B cell (primary cell): Measurements from ENCODE around the gene CSMD2. TPM values are rescaled to one million over a fixed set of nuclear protein-coding genes. Genes with fewer than 3 reads are reported as not detected.

Experiments
- ATAC-seq: fragments of 200-7000 bp; cut with Tn5 transposase; one replicate; pipeline ENCODE4 v1.10.0; 2021; ENCODE audit warnings: low read depth, mild to moderate bottlenecking, moderate number of reproducible peaks, moderate library complexity
- CTCF ChIA-PET: fragments of 350-600 bp; sonication (Branson Sonifier 250); formaldehyde crosslinking; loops from one replicate; lab custom pipeline; 2021; ENCODE audit warnings: antibody characterized with exemption, inconsistent platforms; lab: Charles Lee
- POLR2A ChIA-PET: fragments of 350-600 bp; sonication (Branson Sonifier 250); formaldehyde crosslinking; loops from one replicate; lab custom pipeline; 2021; ENCODE audit warnings: antibody characterized with exemption; lab: Charles Lee
- DNase-seq: peaks from one replicate; pipeline ENCODE4 v3.0.0; 2013
- H2AFZ ChIP-seq: 2 replicates; pipeline ENCODE4 v1.6.1; 2012; ENCODE audit warnings: mild to moderate bottlenecking, low read depth, low read length; ENCODE audit not compliant: insufficient read depth, poor library complexity, severe bottlenecking
- H3K27ac ChIP-seq, 2 donors: 1 replicate in 1 of 2; 2 replicates in 1 of 2; pipeline ENCODE4 v1.5.1; 2012 to 2013; ENCODE audit warnings: low read length in 2 of 2, mild to moderate bottlenecking in 2 of 2, moderate library complexity in 1 of 2
- H3K27me3 ChIP-seq, 4 experiments: fragments of 200-600 bp in 1 of 4; sonication (generic) in 1 of 4; replicated peaks in 1 of 4; 1 replicate in 2 of 4; 2 replicates in 2 of 4; pipeline versions ENCODE4 v1.6.1 to v1.7.0; 2013 to 2016; ENCODE audit warnings: low read length in 3 of 4, mild to moderate bottlenecking in 2 of 4, mixed read lengths in 1 of 4, moderate library complexity in 1 of 4; ENCODE audit not compliant: insufficient read depth in 4 of 4, control insufficient read depth in 3 of 4; ENCODE audit errors: control extremely low read depth in 1 of 4
- H3K36me3 ChIP-seq, 2 experiments: replicated peaks in 1 of 2; 1 replicate in 1 of 2; 2 replicates in 1 of 2; pipeline versions ENCODE4 v1.6.1 to v1.7.1; 2013; ENCODE audit warnings: low read length in 1 of 2; ENCODE audit not compliant: insufficient read depth in 2 of 2, control insufficient read depth in 1 of 2; ENCODE audit errors: control extremely low read depth in 1 of 2, extremely low read depth in 1 of 2
- H3K4me1 ChIP-seq, 2 donors: fragments of 200-600 bp in 1 of 2; sonication (generic) in 1 of 2; 1 replicate in 1 of 2; 2 replicates in 1 of 2; pipeline versions ENCODE4 v1.5.1 to v1.6.1; 2013 to 2017; ENCODE audit warnings: low read length in 2 of 2; ENCODE audit not compliant: control insufficient read depth in 2 of 2, insufficient read depth in 2 of 2
- H3K4me2 ChIP-seq: replicated peaks from 2 replicates; pipeline ENCODE3; 2012; ENCODE audit warnings: mild to moderate bottlenecking, low read depth, low read length; ENCODE audit not compliant: poor library complexity, severe bottlenecking
- H3K4me3 ChIP-seq, 5 experiments: fragments of 200-600 bp in 1 of 5; sonication (generic) in 1 of 5; 1 replicate in 3 of 5; 2 replicates in 2 of 5; pipeline versions ENCODE4 v1.5.1 to v1.7.0; 2011 to 2016; ENCODE audit warnings: low read length in 4 of 5, mild to moderate bottlenecking in 4 of 5, low read depth in 2 of 5, control low read depth in 1 of 5, moderate library complexity in 1 of 5; ENCODE audit not compliant: insufficient read depth in 1 of 5; ENCODE audit errors: control extremely low read depth in 1 of 5, extremely low read depth in 1 of 5
- H3K79me2 ChIP-seq: fragments of 200-600 bp; sonication (generic); one replicate; pipeline ENCODE4 v1.6.0; 2016; ENCODE audit warnings: low read length; ENCODE audit not compliant: control insufficient read depth, insufficient read depth
- H3K9ac ChIP-seq: fragments of 200-600 bp; sonication (generic); 2 replicates; pipeline ENCODE4 v1.6.1; 2017; ENCODE audit warnings: mild to moderate bottlenecking, low read length, moderate library complexity
- H3K9me3 ChIP-seq, 3 donors: one replicate each; pipeline versions ENCODE4 v1.6.1 to v1.7.1; 2013; ENCODE audit warnings: low read length in 2 of 3; ENCODE audit not compliant: control insufficient read depth in 2 of 3, insufficient read depth in 1 of 3; ENCODE audit errors: control extremely low read depth in 1 of 3
- H4K20me1 ChIP-seq: 2 replicates; pipeline ENCODE4 v1.6.0; 2012; ENCODE audit warnings: mild to moderate bottlenecking, low read length; ENCODE audit not compliant: insufficient read depth, control insufficient read depth, poor library complexity, severe bottlenecking
- H3K27ac Mint-ChIP-seq: one replicate; pipeline ENCODE4 v1.8.0; 2021; ENCODE audit warnings: mixed read lengths
- H3K27me3 Mint-ChIP-seq: one replicate; pipeline ENCODE4 v1.8.0; 2021; ENCODE audit warnings: mixed read lengths
- H3K4me1 Mint-ChIP-seq: one replicate; pipeline ENCODE4 v1.8.0; 2021; ENCODE audit warnings: mixed read lengths
- H3K4me3 Mint-ChIP-seq: one replicate; pipeline ENCODE4 v1.8.0; 2021; ENCODE audit warnings: mixed read lengths
- H3K9me3 Mint-ChIP-seq: one replicate; pipeline ENCODE4 v1.8.0; 2022; ENCODE audit warnings: mixed read lengths; ENCODE audit not compliant: insufficient read depth
- EZH2 ChIP-seq: IDR thresholded peaks from 2 replicates; pipeline ENCODE4 v1.6.1; 2012; ENCODE audit warnings: borderline replicate concordance, low read depth, mild to moderate bottlenecking, moderate library complexity, low read length; ENCODE audit not compliant: insufficient read depth, poor library complexity, severe bottlenecking
- WGBS: methylation state at CpG from one replicate; pipeline ENCODE4 v1.1.5; 2013; ENCODE audit warnings: missing lambda C conversion rate; ENCODE audit not compliant: insufficient coverage; 5-methylcytosine and 5-hydroxymethylcytosine counted together
- intact Hi-C: fragments of 100-400 bp; cut with micrococcal nuclease; formaldehyde crosslinking; loops from one replicate; pipeline ENCODE4 v1.10.0; 2022
- polyA plus RNA-seq: library from polyadenylated mRNA; depleted of rRNA; stranded (reverse); fragments of >200 nt; gene quantifications from 2 replicates; pipeline ENCODE4 v1.2.3, GENCODE V29; 2012
- total RNA-seq, 2 donors: library from RNA; stranded (reverse); fragments of 120-200 nt in 1 of 2; gene quantifications; 1 replicate in 1 of 2; 2 replicates in 1 of 2; pipeline versions ENCODE4 v1.2.3 to v1.2.4, GENCODE V29; 2013 to 2022
- TF ChIP-seq, protein P1 (sequence below): fragments of 200-600 bp; IDR thresholded peaks from one replicate; pipeline ENCODE4 v1.8.0; 2022; ENCODE audit warnings: antibody characterized with exemption, mild to moderate bottlenecking

CSMD2 gene
- total and polyA plus RNA-seq, 2 donors (not counting 1 experiment from before 2014, with no cell fraction given), result not detected

GRCh38 chr1:33500547-33500946, 664.5 kb downstream of the CSMD2 start:
- TF ChIP-seq, protein P1, sequence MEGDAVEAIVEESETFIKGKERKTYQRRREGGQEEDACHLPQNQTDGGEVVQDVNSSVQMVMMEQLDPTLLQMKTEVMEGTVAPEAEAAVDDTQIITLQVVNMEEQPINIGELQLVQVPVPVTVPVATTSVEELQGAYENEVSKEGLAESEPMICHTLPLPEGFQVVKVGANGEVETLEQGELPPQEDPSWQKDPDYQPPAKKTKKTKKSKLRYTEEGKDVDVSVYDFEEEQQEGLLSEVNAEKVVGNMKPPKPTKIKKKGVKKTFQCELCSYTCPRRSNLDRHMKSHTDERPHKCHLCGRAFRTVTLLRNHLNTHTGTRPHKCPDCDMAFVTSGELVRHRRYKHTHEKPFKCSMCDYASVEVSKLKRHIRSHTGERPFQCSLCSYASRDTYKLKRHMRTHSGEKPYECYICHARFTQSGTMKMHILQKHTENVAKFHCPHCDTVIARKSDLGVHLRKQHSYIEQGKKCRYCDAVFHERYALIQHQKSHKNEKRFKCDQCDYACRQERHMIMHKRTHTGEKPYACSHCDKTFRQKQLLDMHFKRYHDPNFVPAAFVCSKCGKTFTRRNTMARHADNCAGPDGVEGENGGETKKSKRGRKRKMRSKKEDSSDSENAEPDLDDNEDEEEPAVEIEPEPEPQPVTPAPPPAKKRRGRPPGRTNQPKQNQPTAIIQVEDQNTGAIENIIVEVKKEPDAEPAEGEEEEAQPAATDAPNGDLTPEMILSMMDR, result no peak
- no peak for TF ChIP-seq EZH2
- Mint-ChIP-seq H3K27me3 (no peaks in the 10 kb centered on the region), H3K9me3 (peaks cover 7% of the 10 kb centered on the region), H3K27ac (no peak overlapping the region), H3K4me3 (no peak overlapping the region), H3K4me1 (peaks cover 10% of the 10 kb centered on the region)
- DNase-seq, result no peak
- Histone ChIP-seq H3K4me1 (peaks cover 0 to 6% of the 10 kb centered on the region in 2 donors), H3K27me3 (no peaks in the 10 kb centered on the region), H3K79me2 (no peaks in the 10 kb centered on the region), H3K9ac (no peak overlapping the region), H3K36me3 (no peaks in the 10 kb centered on the region), H3K4me3 (no peak overlapping the region), H2AFZ (no peak overlapping the region), H4K20me1 (no peaks in the 10 kb centered on the region), H3K9me3 (peaks cover 0 to 17% (median 12%) of the 10 kb centered on the region in 3 donors), H3K4me2 (no peak overlapping the region), H3K27ac (no peak overlapping the region)
- ChIA-PET POLR2A (no interaction called here), CTCF (no interaction called here)
- 60% methylated on average over 1 of the region's 4 CpGs for WGBS
- no peak for ATAC-seq
- intact Hi-C loops, result no loop called here

- no peak for DNase-seq
- H3K27ac ChIP-seq, result no peak overlapping the region
- WGBS, result 89% methylated on average over 1 of the region's 1 CpG
- peaks cover 23% of the 10 kb centered on the region for H3K9me3 Mint-ChIP-seq
- peaks cover 10% of the 10 kb centered on the region for H3K4me1 Mint-ChIP-seq
- no peak for ATAC-seq
- POLR2A ChIA-PET, result no interaction called here
- no peaks in the 10 kb centered on the region for H4K20me1 ChIP-seq
- TF ChIP-seq, protein P1, result no peak
- no peak for TF ChIP-seq EZH2
- no peak overlapping the region for H3K4me2 ChIP-seq
- no peaks in the 10 kb centered on the region for H3K27me3 Mint-ChIP-seq
- no peak overlapping the region for H3K4me3 ChIP-seq
- H3K27me3 ChIP-seq, result no peaks in the 10 kb centered on the region
- H3K9me3 ChIP-seq, result peaks cover 0 to 46% (median 37%) of the 10 kb centered on the region in 3 donors
- H3K4me3 Mint-ChIP-seq, result no peak overlapping the region
- no peaks in the 10 kb centered on the region for H3K36me3 ChIP-seq
- peaks cover 0 to 6% of the 10 kb centered on the region in 2 donors for H3K4me1 ChIP-seq
- no peak overlapping the region for H3K9ac ChIP-seq
- CTCF ChIA-PET, result no interaction called here
- no peak overlapping the region for H3K27ac Mint-ChIP-seq
- H3K79me2 ChIP-seq, result no peaks in the 10 kb centered on the region
- intact Hi-C loops, result no loop called here
- no peak overlapping the region for H2AFZ ChIP-seq
Measured at GRCh38 chr1:33497410-33497809, 667.6 kb downstream of the CSMD2 start.
